Lower leg skin (tissue), 3 donors: ENCODE results near the gene CDK8.

ENCODE experiments used
- CTCF ChIP-seq, 3 donors: fragments of 450-650 bp; IDR thresholded peaks; one replicate each; pipeline ENCODE4 v1.5.1; 2016; ENCODE audit warnings: antibody characterized with exemption in 3 of 3, mild to moderate bottlenecking in 3 of 3, moderate library complexity in 2 of 3
- POLR2A ChIP-seq, 2 donors: fragments of 450-650 bp; IDR thresholded peaks; one replicate each; pipeline ENCODE4 v1.6.1; 2016 to 2017; ENCODE audit warnings: antibody characterized with exemption in 2 of 2, mild to moderate bottlenecking in 1 of 2, moderate library complexity in 1 of 2

GRCh38 chr13:26400545-26400944 lies 146.6 kb downstream of the CDK8 start:
- TF ChIP-seq CTCF (IDR thresholded peaks at IDR 0.05) (no peak), POLR2A (IDR thresholded peaks at IDR 0.05) (no peak)
